Spleen (tissue), 7 donors: ENCODE results near the gene MYO3B.

ENCODE experiments used
- POLR2A ChIP-seq, 3 donors: fragments of 450-650 bp; IDR thresholded peaks; one replicate each; pipeline ENCODE4 v1.5.1; 2017; ENCODE audit warnings: antibody characterized with exemption in 3 of 3, mild to moderate bottlenecking in 1 of 3
- POLR2AphosphoS5 ChIP-seq, 3 donors: sonication (generic); formaldehyde crosslinking; IDR thresholded peaks; one replicate each; pipeline ENCODE4 v1.5.1; 2017; ENCODE audit warnings: antibody characterized with exemption in 3 of 3
- TF ChIP-seq, protein P1 (sequence below), 11 experiments: fragments of 200-600 bp in 7 of 11; fragments of 450-650 bp in 4 of 11; sonication (generic) in 4 of 11; IDR thresholded peaks in 8 of 11; conservative IDR thresholded peaks in 3 of 11; 1 replicate in 7 of 11; 2 replicates in 4 of 11; pipeline versions ENCODE4 v1.4.0 to v1.8.0; 2016 to 2021; ENCODE audit warnings: antibody characterized with exemption in 11 of 11, inconsistent platforms in 4 of 11, mild to moderate bottlenecking in 1 of 11
- donor health status: DM: no; HTN: no; CAD: no; lungs with moderate emphysema.
- donor health status: DM: no; HTN: no; CAD: no.
- donor health status: DM: no; HTN: no; CAD: no.

DNA sequence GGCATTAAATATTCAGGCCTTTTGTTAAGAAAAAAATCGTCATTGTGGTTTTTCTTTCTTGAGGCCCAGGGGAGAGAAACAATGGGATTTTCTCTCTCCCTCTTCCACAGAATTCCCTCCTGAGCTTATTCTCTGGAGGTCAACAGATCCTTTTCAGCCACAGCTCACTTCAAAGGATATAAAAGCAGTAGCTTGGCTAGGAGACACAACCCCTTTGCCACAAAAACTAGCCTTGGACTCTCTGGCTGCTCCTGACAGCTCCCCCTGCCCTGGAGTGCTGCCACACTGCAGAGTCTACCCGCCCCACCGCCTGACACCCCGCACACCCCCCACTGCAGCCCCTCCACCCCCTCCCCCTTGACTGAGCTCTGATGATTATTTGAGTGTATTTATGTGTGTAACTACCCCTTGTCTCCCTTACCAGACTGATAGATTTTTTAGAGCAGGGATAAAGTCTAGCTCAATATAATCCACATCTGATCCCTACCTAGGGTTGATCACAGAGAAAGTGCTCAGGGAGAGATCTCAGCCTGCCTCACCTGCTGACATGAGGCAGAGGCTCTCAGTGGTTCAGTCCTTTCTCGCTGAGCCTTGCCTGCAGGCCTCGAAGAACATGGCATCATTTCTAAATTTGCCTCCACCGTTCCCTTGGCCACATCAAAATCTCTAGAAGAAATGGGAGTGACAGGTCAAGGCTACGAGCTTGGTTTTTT is 405.0 kb downstream of the MYO3B start:
- TF ChIP-seq, protein P1, sequence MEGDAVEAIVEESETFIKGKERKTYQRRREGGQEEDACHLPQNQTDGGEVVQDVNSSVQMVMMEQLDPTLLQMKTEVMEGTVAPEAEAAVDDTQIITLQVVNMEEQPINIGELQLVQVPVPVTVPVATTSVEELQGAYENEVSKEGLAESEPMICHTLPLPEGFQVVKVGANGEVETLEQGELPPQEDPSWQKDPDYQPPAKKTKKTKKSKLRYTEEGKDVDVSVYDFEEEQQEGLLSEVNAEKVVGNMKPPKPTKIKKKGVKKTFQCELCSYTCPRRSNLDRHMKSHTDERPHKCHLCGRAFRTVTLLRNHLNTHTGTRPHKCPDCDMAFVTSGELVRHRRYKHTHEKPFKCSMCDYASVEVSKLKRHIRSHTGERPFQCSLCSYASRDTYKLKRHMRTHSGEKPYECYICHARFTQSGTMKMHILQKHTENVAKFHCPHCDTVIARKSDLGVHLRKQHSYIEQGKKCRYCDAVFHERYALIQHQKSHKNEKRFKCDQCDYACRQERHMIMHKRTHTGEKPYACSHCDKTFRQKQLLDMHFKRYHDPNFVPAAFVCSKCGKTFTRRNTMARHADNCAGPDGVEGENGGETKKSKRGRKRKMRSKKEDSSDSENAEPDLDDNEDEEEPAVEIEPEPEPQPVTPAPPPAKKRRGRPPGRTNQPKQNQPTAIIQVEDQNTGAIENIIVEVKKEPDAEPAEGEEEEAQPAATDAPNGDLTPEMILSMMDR (IDR thresholded peaks at IDR 0.05 in 8 of 11, conservative IDR thresholded peaks at IDR 0.05 in 3 of 11): no peak
- no peak for TF ChIP-seq POLR2A (IDR thresholded peaks at IDR 0.05)
- TF ChIP-seq POLR2AphosphoS5 (IDR thresholded peaks at IDR 0.05): no peak
